Measurements from ENCODE around the gene TSEN15.

Gene TSEN15

DNA sequence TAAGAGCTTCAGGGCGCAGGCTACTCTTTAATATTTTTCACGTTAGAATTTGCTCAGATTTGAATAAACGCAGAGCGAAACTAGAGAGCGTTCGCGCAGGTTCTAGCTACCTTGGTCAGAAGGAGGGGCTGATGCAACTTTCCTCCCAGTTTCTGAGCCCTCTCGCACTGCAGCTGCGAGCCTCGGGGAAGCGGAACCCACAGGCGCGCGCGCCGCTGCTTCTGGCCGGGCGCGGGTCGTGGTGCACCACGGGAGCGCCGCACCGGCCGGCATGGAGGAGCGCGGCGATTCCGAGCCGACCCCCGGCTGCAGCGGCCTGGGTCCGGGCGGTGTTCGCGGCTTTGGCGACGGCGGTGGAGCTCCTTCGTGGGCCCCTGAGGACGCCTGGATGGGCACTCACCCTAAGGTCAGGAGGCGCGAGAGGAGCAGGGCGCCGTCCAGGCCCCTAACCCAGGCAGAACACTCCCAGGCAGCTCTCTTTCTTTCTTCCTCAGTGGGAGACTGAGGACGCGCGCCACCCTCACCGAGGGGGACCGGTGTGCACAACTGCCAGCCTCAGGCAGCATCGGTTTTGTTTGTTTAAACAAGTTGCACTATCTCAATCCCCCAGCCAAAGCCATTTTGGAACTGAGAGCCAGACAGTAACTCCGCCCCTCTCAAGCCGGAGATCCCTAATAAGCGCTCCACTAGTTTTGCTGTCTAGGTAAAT lies at the start of gene TSEN15:
TSS of gene TSEN15 (plus strand) at position 246 of the 709 bp plus-strand sequence. CDS start at position 272, 26 bp downstream.
- peak; percentile 59 for DNase-seq (ENCODE audit: low read depth)

- DNase-seq (ENCODE audit: low read depth): no peak
Observed at GRCh38 chr1:184002071-184002470, 49.5 kb upstream of the TSEN15 start.

GRCh38 chr1:184004935-184005334 lies 46.6 kb upstream of the TSEN15 start:
- DNase-seq (ENCODE audit: low read depth): no peak

GRCh38 chr1:184005506-184005905 lies 46.0 kb upstream of the TSEN15 start:
- no peak for DNase-seq (ENCODE audit: low read depth)

- DNase-seq (ENCODE audit: low read depth): no peak
Observed at GRCh38 chr1:184010788-184011187, 40.7 kb upstream of the TSEN15 start.

DNA sequence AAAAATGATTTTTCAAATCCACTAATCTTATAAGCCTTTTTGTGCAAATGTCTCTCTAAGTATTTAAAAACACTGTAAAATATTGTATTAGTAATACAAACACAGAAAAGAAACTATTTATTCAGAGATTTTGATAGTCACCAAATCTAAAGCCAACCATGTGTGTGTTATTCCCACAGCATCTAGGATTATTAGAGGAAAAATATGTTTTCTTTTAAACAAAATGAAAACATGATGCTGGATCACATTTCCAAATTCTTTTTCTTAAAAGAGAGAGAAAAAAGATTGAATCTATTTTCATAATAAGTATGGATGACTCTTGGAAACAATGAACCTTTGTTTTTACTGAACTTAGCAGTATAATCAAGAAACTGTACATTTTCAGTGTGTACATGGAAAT lies 39.3 kb upstream of the TSEN15 start:
- DNase-seq (ENCODE audit: low read depth): no peak

- no peak for DNase-seq (ENCODE audit: low read depth)
Observed at GRCh38 chr1:184014271-184014670, 37.3 kb upstream of the TSEN15 start.

- DNase-seq (ENCODE audit: low read depth): no peak
Observed at GRCh38 chr1:184016169-184016568, 35.4 kb upstream of the TSEN15 start.

- no peak for DNase-seq (ENCODE audit: low read depth)
Observed at GRCh38 chr1:184017306-184017705, 34.2 kb upstream of the TSEN15 start.

- no peak for DNase-seq (ENCODE audit: low read depth)
Observed at GRCh38 chr1:184018622-184019021, 32.9 kb upstream of the TSEN15 start.

DNA sequence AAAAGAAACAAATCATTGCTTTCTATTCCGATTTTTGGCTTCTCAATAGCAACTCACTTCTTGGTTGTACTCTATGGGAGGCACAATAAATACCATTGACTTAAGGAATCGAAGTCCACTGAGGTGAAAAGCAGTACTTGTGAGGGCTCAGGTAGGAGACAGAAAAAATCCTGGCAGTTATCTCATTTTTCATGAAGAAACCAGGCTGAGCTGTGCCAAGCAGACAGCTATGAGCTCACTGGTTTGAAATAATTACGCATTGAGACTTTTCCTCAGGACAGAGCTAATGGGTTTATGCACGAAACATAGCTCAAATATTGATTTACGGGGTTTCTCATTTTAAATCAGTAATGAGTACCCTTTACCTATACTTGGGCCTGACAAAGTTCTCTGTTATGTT lies 32.5 kb upstream of the TSEN15 start:
- no peak for DNase-seq (ENCODE audit: low read depth)

DNA sequence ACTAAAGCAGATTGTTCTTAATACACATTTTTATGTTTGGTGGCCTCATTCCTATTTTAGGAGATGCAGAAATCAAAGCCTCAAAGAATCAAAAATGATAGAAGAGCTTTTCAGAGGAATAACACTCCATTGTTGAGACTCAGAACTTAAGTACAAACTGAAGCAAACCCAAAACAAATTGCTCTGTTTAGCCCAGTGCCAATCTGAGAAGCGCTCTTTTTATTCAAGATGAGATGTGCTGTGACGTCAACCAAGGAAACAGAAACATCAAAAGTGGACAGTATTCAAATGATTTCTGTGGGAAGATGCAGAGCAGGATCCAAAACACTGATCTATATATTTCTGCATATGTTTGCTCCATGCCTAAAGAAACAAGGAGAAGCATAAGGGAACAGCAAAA lies 32.0 kb upstream of the TSEN15 start:
- no peak for DNase-seq (ENCODE audit: low read depth)

GRCh38 chr1:184020328-184020727 lies 31.2 kb upstream of the TSEN15 start:
- no peak for DNase-seq (ENCODE audit: low read depth)

DNA sequence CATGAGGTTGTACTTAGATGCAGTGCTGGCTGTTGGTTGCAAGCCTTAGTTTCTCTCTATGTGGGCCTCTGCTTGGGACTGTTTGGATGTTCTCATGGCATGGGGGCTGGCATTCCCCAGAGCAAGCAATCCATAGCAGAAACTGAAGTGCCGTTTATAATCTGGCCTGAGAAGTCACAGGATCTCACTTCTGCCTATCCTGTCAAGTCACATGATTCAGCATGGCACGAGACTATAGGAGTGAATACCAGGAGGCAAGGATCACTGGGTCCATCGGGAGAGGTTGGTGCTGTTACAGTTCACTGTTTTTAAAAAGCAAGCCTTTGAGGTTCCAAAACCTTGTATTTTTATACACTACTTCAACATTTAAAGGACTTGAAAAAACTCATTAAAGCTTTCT lies 30.7 kb upstream of the TSEN15 start:
- DNase-seq (ENCODE audit: low read depth): no peak

DNA sequence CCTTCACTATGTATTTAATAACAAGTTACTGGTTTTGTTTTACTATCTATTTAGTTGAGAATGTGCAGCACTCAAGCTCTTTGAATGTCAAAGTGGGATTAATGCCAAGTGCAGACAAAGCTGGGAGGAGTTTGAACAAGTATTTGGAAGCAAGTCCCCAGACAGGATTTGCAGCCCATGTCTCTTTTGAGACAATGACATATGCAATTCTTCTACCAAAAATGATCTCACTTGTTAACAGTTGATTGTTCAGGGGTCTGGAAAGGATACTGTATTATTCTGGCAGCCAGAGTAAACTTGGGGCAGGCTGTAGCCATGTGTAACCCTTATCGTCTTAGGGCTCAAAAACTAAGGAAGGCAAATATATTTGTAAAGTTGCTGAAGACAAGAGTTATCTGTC lies 29.8 kb upstream of the TSEN15 start:
- DNase-seq (ENCODE audit: low read depth): no peak

GRCh38 chr1:184022668-184023067 lies 28.9 kb upstream of the TSEN15 start:
- DNase-seq (ENCODE audit: low read depth): no peak

GRCh38 chr1:184023171-184023570 lies 28.4 kb upstream of the TSEN15 start:
- no peak for DNase-seq (ENCODE audit: low read depth)

GRCh38 chr1:184025242-184025675 lies 26.3 kb upstream of the TSEN15 start:
- DNase-seq (ENCODE audit: low read depth): no peak

DNA sequence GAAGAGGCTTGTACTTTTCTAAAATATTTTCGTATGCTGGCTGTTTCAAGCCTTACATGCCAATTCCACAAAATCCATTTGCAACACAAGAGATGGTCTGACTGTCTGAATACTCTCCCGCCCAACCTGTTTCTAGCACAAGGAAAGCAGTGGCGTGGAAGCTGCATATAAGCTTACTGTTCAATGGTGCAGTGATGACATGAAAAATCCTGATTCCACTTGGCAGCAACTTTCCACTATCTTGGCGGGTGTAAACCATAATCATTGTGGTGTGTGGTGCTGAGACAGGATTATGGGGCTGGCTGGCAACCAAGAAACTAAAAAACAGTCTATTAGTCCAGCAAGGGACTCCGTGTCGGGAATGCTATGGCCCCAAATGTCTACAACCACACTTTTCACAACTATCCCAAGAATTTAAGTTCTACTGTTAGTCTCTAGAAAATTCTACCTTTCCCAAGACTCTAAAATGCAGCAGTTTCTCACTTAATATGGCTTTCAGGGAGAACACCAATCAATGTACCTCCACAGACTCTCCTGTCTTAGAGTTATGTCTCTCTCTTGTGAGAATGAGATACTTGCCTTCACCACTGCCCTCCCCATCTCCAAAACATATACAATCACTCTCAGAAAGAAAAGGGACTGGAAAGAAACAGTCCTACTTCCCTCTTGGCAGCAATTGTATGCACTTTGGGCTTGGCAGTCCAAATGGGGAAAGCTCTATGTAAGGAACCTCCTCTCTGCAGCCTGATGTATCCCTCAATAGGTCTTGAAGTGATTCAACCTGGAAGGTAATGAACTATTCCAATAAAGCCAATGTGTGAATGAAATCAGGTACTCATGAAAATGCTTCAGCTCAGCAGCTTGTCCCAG lies 23.5 kb upstream of the TSEN15 start:
- no peak for DNase-seq (ENCODE audit: low read depth)

DNA sequence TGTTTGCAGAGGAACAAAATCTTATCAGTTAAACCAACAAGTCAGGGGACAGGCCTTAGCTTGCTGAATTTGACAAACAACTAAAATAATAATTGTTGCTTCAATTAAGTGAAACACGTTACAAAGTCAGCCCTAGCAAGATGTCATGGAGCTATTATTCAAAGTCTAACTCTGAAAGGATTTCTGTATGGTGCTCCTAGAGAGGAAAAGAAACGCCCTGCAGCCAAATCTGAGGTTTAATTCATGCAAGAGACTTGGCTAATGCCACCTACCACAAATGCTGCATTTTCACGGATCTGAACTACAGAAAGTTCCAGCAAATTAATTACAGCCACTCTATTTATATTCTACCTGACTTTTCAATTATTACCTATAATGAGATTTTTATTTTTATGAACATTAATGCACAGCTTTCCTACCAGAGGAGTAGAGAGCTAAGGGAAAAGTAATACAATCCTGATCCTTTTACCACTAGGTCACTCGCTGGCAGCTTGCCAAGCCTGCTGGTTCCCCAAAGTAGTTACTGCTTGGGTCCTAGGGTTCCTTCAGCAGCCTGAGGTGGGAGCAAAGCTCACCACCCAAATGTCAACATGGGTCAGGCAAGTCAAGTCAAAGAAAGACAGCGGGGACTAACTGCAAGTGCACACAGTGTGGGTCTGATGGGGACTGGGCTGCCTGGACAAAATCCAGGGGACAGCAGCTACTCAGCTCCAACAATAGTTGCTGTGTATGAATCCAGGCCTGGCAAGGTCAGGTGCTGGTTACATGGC lies 22.5 kb upstream of the TSEN15 start:
- no peak for DNase-seq (ENCODE audit: low read depth)

DNA sequence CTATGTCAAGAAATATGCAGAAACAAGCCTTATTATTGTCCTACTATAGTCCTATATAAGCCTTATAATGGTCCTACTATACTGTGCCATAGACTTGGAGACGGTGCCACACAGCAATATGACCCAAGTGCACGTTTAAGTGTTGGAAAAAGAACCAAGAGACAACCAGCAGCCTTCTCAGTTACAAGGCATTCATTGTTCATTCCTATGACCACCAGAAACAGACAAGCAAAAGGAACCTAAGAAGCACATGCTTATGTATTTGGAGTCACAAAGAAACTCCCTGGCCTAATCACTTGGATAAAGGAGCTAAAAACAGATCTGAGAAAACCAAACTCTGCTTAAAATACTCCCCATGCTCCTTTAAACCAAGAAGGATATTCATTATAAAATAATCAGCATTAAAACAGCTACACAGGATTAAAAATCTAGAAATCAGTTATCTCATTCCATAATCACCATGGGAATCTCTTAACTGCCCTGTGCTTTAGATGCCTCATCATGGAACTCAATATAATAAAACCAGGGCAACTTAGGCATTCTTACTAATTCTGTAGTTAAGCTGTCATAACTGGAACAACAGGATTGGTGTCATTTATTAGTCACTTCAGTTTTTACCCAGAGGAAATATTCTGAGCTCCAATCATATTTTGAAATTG lies 21.0 kb upstream of the TSEN15 start:
- no peak for DNase-seq (ENCODE audit: low read depth)

- no peak for DNase-seq (ENCODE audit: low read depth)
Observed at GRCh38 chr1:184031092-184031408, 20.5 kb upstream of the TSEN15 start.

Measured in stimulated activated CD8-positive, alpha-beta memory T cell treated with anti-CD3 and anti-CD28 coated beads, Interleukin-7, amount 100 ng/mL, for 24 hours (primary cell).